HFFc6 (cell line): Measurements from ENCODE around the gene FUCA1. TPM values are rescaled to one million over a fixed set of nuclear protein-coding genes. Genes with fewer than 3 reads are reported as not detected.

Source experiments
- DNase-seq: peaks from one replicate; pipeline ENCODE4 v3.0.0-alpha.2; 2018
- H3K27ac Mint-ChIP-seq: 2 replicates; pipeline ENCODE4 v1.8.0; 2020; ENCODE audit warnings: mild to moderate bottlenecking, mixed read lengths
- H3K27me3 Mint-ChIP-seq: 2 replicates; pipeline ENCODE4 v1.8.0; 2021; ENCODE audit warnings: mild to moderate bottlenecking, moderate library complexity, mixed read lengths; ENCODE audit not compliant: insufficient read depth
- H3K36me3 Mint-ChIP-seq: 2 replicates; pipeline ENCODE4 v1.8.0; 2021; ENCODE audit warnings: low read depth, mixed read lengths
- H3K4me1 Mint-ChIP-seq: 2 replicates; pipeline ENCODE4 v1.8.0; 2020; ENCODE audit warnings: low read depth, mixed read lengths
- H3K4me3 Mint-ChIP-seq: 2 replicates; pipeline ENCODE4 v1.8.0; 2020; ENCODE audit warnings: mild to moderate bottlenecking, moderate library complexity, mixed read lengths
- H3K9me3 Mint-ChIP-seq: 2 replicates; pipeline ENCODE4 v1.8.0; 2020; ENCODE audit warnings: mild to moderate bottlenecking, mixed read lengths
- CTCF ChIP-seq: fragments of 200-600 bp; sonication (generic); IDR thresholded peaks from 2 replicates; pipeline ENCODE4 v1.5.0; 2021; ENCODE audit warnings: antibody characterized with exemption, mild to moderate bottlenecking
- long read RNA-seq: library from polyadenylated mRNA; unstranded; transcript quantifications from one replicate; pipeline ENCODE4 v2.0.0, GENCODE V29; 2019
- total RNA-seq, 6 experiments: library from RNA; stranded (reverse); fragmentation: NEBNext Ultra II Directional; extraction: Animal tissue kit (Norgen Biotek cat#: 25700); gene quantifications; 2 replicates in 1 of 6; 3 replicates in 5 of 6; pipeline ENCODE4 v1.2.3, GENCODE V29; 2021

Gene FUCA1
- 1 to 10 TPM; 4.1 to 6.7 (median 5.8) TPM for total RNA-seq
- long read RNA-seq, transcript FUCA1-201 (8 exons, 2,047 nt), result major isoform, 17 of 17 reads
- long read RNA-seq, partial matches to known transcripts, result 0 of 17 reads
- long read RNA-seq, other reads (novel, unspliced or antisense), result 0 of 17 reads

- no peaks in the 10 kb centered on the region for H3K36me3 Mint-ChIP-seq
- peak; percentile 97 for TF ChIP-seq CTCF
- DNase-seq, result peak; percentile 68
- H3K4me3 Mint-ChIP-seq, result peak within 1 kb of the TSS; percentile 86
- H3K9me3 Mint-ChIP-seq, result no peaks in the 10 kb centered on the region
- no peak within 1 kb of the TSS for H3K27ac Mint-ChIP-seq
- peaks cover 19% of the 10 kb centered on the region for H3K27me3 Mint-ChIP-seq
- H3K4me1 Mint-ChIP-seq, result peaks cover 26% of the 10 kb centered on the region
These were observed at the start of gene FUCA1 for GRCh38 chr1:23867895-23868556. Gene FUCA1, minus strand, starts transcription at chr1:23868290. Its CDS starts 4 bp downstream, at chr1:23868286.

DNA sequence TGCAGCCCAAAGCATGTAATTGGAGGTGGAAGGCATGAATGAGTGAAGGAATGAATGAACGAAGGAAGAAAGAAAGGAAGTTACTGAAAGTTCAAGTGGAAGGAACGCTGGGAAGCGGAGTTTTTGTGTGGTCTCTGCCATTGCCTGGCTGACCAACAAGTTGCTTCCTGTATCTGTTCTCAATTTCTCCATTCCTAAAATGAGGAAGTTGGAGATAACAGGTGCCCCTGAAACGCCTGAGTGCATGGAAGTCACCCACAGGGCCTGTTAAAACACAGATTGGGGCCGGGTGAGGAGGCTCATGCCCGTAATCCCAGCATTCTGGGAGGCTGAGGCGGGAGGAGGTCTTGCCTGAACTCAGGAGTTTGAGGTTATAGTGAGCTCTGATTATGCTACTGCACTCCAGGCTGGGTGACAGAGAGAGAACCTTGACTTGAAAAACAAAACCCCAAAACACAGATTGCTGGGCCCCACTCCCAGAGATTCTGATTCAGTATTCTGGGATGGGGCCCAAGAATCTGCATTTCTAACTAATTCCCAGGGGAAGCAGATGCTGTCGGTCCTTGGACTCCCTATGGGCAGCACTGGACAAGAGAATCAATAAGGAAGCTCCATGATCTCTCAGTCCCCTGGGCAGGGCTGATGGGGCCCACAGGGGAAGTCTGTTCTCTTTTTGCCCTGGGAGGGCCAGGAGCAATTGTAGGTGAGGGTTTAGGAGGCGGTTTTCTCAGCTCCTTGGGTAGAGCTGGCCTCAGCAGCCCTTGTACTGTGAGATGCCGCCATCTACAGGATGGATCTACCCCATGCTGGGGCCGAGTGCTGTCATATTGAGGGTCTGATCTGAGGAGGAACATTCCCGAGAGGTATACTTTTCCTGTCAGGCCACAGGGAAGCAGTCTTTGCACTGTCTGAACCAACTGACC, 48.4 kb upstream of the FUCA1 start:
- Mint-ChIP-seq H3K9me3 (no peaks in the 10 kb centered on the region), H3K4me3 (no peak overlapping the region), H3K27ac (no peak overlapping the region), H3K4me1 (0 out of 2 replicates have a peak, but pooled peaks cover 5% of the 10 kb centered on the region), H3K36me3 (no peaks in the 10 kb centered on the region), H3K27me3 (peaks cover 6% of the 10 kb centered on the region)
- TF ChIP-seq CTCF, result peak; percentile 77
- peak; percentile 53 for DNase-seq

- no peak overlapping the region for H3K4me3 Mint-ChIP-seq
- no peak for DNase-seq
- H3K36me3 Mint-ChIP-seq, result no peaks in the 10 kb centered on the region
- peaks cover 12% of the 10 kb centered on the region for H3K27me3 Mint-ChIP-seq
- H3K9me3 Mint-ChIP-seq, result no peaks in the 10 kb centered on the region
- TF ChIP-seq CTCF, result no peak
- no peak overlapping the region for H3K27ac Mint-ChIP-seq
- 0 out of 2 replicates have a peak, but pooled peaks cover 5% of the 10 kb centered on the region for H3K4me1 Mint-ChIP-seq
These were observed 47.4 kb upstream of the FUCA1 start for GRCh38 chr1:23915466-23915865.

DNA sequence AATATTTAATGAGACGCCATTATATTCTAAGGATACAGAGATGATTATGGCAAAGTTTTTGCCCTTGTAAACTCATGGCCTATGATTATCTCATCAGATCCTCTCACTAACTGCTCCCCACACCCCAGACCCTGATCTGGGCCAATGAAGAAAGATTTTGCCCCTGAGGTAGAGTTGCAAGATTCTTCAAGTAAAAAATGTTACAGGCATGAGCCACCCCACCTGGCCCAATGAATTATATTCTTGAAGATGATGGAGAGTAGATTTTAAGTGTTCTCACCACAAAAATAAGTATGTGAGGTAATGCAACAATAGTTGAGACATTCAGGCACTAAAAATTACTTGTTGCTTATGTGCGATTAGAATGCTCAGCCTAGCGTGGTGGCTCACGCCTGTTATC, 46.8 kb upstream of the FUCA1 start:
- no peak for DNase-seq
- 0 out of 2 replicates have a peak, but pooled peaks cover 3% of the 10 kb centered on the region for H3K4me1 Mint-ChIP-seq
- no peaks in the 10 kb centered on the region for H3K9me3 Mint-ChIP-seq
- peaks cover 17% of the 10 kb centered on the region for H3K27me3 Mint-ChIP-seq
- H3K4me3 Mint-ChIP-seq, result no peak overlapping the region
- H3K27ac Mint-ChIP-seq, result no peak overlapping the region
- no peaks in the 10 kb centered on the region for H3K36me3 Mint-ChIP-seq
- TF ChIP-seq CTCF, result no peak

DNA sequence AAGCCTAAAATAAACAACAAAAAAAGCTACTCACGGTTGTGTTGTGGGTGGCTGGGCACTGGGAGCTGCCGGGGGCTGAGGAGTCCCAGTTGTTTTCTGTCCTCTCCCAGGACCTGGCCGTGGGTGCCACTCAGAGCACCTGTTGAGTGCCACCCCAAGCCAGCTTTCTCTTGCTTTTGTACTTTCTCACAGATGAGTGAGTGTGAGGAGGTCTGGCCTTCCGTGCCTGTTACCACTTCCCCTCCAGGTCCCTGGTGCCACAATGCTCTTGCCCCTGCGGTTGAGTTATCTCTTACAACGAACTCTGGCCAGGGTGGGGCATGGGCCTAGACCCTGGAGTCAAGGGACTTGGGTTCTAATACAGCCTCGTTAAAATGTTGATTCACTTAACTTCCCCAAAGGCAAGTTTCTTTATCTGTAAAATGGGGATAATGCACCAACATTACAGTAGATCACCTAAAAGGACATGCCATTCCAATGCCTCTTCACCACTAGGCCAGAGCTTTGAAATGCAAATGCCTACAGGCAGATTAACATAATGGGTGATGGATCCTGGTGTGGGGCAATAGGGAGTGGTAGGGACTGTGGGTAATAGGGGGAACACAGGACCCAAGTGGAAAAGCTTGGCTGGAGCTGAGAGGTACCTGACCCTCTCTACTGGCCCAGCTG, 45.3 kb upstream of the FUCA1 start, which contains the start of gene CNR2:
TSS of gene CNR2 (minus strand) at position 151 of the 669 bp plus-strand sequence. CDS start 37,745 bp downstream, outside the sequence.
- no peak for DNase-seq
- Mint-ChIP-seq H3K27me3 (peaks cover 25% of the 10 kb centered on the region), H3K4me1 (no peaks in the 10 kb centered on the region), H3K27ac (no peak within 1 kb of the TSS), H3K4me3 (no peak within 1 kb of the TSS), H3K9me3 (no peaks in the 10 kb centered on the region), H3K36me3 (no peaks in the 10 kb centered on the region)
- TF ChIP-seq CTCF, result no peak
